SK-N-SH treated with all-trans-retinoic acid at 6 μM for 48 hours (cell line): ENCODE measurements around the gene RNASE8.

Experiments
- ARNTL ChIP-seq: fragments of 450-650 bp; formaldehyde crosslinking; IDR thresholded peaks from 2 replicates; pipeline ENCODE4 v1.5.0; 2020; ENCODE audit warnings: low read depth, mild to moderate bottlenecking, moderate library complexity, borderline replicate concordance
- ISL1 ChIP-seq: fragments of 250-450 bp; sonication (Bioruptor Pico); IDR thresholded peaks from 2 replicates; pipeline ENCODE4 v2.1.2; 2022; ENCODE audit warnings: mild to moderate bottlenecking, moderate library complexity
- PATZ1 ChIP-seq: fragments of 250-450 bp; sonication (Bioruptor Pico); IDR thresholded peaks from 2 replicates; pipeline ENCODE4 v1.8.0; 2020; ENCODE audit warnings: mild to moderate bottlenecking, moderate library complexity, borderline replicate concordance
- PPARA ChIP-seq: fragments of 250-450 bp; sonication (Bioruptor Pico); IDR thresholded peaks from 2 replicates; pipeline ENCODE4 v1.5.0; 2020; ENCODE audit warnings: mild to moderate bottlenecking, borderline replicate concordance
- RARB ChIP-seq: fragments of 250-450 bp; sonication (Bioruptor Pico); IDR thresholded peaks from 2 replicates; pipeline ENCODE4 v1.8.0; 2021; ENCODE audit warnings: mild to moderate bottlenecking, moderate library complexity
- ZC3H10 ChIP-seq: fragments of 250-450 bp; sonication (Bioruptor Pico); IDR thresholded peaks from 2 replicates; pipeline ENCODE4 v1.5.1; 2021; ENCODE audit warnings: mild to moderate bottlenecking, moderate library complexity
- ZFP30 ChIP-seq: fragments of 450-650 bp; formaldehyde crosslinking; IDR thresholded peaks from 2 replicates; pipeline ENCODE4 v1.5.0; 2022; ENCODE audit warnings: mild to moderate bottlenecking, moderate library complexity

DNA sequence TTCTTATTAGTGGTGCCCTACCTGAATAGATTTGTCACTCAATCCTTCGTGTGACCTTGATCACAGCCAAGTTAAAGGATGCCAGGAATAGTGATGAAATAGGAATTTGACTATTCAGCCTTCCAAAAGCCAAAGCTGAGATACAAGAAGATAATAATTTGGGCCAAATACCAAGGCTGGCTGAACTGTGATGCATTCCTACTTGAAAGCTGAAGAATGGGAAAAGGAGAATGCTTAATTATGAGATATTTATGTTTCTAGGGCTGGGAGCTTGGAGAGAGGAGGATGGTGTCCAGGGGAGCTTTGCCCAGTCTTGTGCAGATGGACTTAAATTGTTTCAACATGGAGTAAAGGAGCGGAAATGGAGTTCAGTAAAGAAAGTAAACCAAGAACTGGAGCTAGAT is 10.2 kb upstream of the RNASE8 start:
- TF ChIP-seq ZC3H10 (CRISPR knock-in tag) (no peak), ISL1 (no peak), ARNTL (CRISPR knock-in tag) (no peak), PATZ1 (no peak), RARB (CRISPR knock-in tag) (no peak), PPARA (no peak), ZFP30 (CRISPR knock-in tag) (no peak)
